ENCODE measurements around the gene SMG9.

The SMG9 gene

GRCh38 chr19:43699506-43700394 is 55.0 kb downstream of the SMG9 start:
- peaks cover 1% of the 10 kb centered on the region for H3K27me3 ChIP-seq (replicated peaks; ENCODE audit: control insufficient read depth, insufficient read depth, low read length)
- H3K36me3 ChIP-seq (ENCODE audit: control insufficient read depth, insufficient read depth, low read length), result no peaks in the 10 kb centered on the region
- no peak for DNase-seq (ENCODE audit: extremely low read depth, insufficient read length)
- H3K4me3 ChIP-seq (replicated peaks; ENCODE audit: low read depth, low read length), result no peak overlapping the region
- TF ChIP-seq CTCF (IDR thresholded peaks at IDR 0.05; ENCODE audit: insufficient read depth, low read length, poor library complexity, severe bottlenecking), result no peak

GRCh38 chr19:43697295-43697694 is 57.5 kb downstream of the SMG9 start:
- DNase-seq (ENCODE audit: extremely low read depth, insufficient read length), result no peak
- Histone ChIP-seq H3K4me3 (replicated peaks; ENCODE audit: low read depth, low read length) (no peak overlapping the region), H3K36me3 (ENCODE audit: control insufficient read depth, insufficient read depth, low read length) (no peaks in the 10 kb centered on the region), H3K27me3 (replicated peaks; ENCODE audit: control insufficient read depth, insufficient read depth, low read length) (peaks cover 1% of the 10 kb centered on the region)
- TF ChIP-seq CTCF (IDR thresholded peaks at IDR 0.05; ENCODE audit: insufficient read depth, low read length, poor library complexity, severe bottlenecking), result no peak

DNA sequence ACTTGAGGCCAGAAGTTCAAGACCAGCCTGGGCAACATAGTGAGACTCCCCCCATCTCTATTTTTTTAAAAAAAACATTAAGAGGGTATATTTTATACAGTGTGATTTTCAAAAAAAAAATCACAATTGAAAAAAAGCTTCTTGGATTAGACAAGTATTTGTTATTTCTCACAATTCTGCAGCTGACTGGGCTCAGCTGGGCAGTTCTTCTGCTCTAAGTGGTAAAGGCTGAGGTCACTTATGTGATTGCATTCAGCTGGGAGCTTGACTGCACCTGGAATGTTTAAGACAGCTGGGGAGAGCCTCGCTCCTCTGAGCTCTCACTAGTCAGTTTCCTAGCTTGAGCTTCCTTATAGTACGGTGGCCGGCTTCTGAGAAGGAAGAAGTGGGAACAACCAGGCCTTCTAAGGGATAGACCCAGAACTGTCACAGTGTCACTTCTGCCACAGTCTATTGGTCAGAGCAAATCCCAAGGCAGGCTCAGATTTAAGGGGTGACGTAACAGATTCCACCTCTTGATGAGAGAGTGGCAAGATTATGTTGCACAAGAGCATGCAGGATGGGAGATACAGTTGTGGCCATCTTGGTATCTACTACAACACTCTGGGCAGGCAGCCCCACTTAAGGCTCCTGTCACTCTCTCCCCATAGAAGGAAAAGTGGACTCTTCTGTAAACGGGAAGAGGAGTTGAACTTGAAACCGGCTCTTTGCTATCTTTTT is 58.6 kb downstream of the SMG9 start:
- H3K36me3 ChIP-seq (ENCODE audit: control insufficient read depth, insufficient read depth, low read length), result no peaks in the 10 kb centered on the region
- no peak overlapping the region for H3K4me3 ChIP-seq (replicated peaks; ENCODE audit: low read depth, low read length)
- no peak for DNase-seq (ENCODE audit: extremely low read depth, insufficient read length)
- no peak for TF ChIP-seq CTCF (IDR thresholded peaks at IDR 0.05; ENCODE audit: insufficient read depth, low read length, poor library complexity, severe bottlenecking)
- H3K27me3 ChIP-seq (replicated peaks; ENCODE audit: control insufficient read depth, insufficient read depth, low read length), result peaks cover 1% of the 10 kb centered on the region

DNA sequence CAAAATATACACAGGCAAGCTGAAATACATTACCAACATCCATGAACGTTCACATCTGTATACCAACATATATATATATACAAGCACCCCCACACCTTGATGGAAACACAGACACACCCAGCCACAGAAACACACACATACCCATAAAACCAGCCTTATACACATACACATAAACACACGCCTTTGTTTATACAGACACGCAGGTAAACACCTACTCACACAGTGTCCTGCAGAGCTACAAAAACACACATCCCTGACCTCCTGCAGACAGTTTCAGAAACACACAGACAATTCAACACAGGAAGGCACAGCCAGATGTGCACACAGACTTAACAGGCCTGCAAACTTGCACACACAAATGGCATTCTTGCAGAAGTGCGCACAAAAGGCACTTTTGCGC is 60.2 kb downstream of the SMG9 start:
- H3K4me3 ChIP-seq (replicated peaks; ENCODE audit: low read depth, low read length), result no peak overlapping the region
- no peak for TF ChIP-seq CTCF (IDR thresholded peaks at IDR 0.05; ENCODE audit: insufficient read depth, low read length, poor library complexity, severe bottlenecking)
- no peaks in the 10 kb centered on the region for H3K36me3 ChIP-seq (ENCODE audit: control insufficient read depth, insufficient read depth, low read length)
- DNase-seq (ENCODE audit: extremely low read depth, insufficient read length), result no peak
- peaks cover 1% of the 10 kb centered on the region for H3K27me3 ChIP-seq (replicated peaks; ENCODE audit: control insufficient read depth, insufficient read depth, low read length)

GRCh38 chr19:43692877-43693276 is 61.9 kb downstream of the SMG9 start:
- DNase-seq (ENCODE audit: extremely low read depth, insufficient read length), result no peak
- H3K4me3 ChIP-seq (replicated peaks; ENCODE audit: low read depth, low read length), result no peak overlapping the region
- H3K27me3 ChIP-seq (replicated peaks; ENCODE audit: control insufficient read depth, insufficient read depth, low read length), result peaks cover 1% of the 10 kb centered on the region
- TF ChIP-seq CTCF (IDR thresholded peaks at IDR 0.05; ENCODE audit: insufficient read depth, low read length, poor library complexity, severe bottlenecking), result no peak
- H3K36me3 ChIP-seq (ENCODE audit: control insufficient read depth, insufficient read depth, low read length), result no peaks in the 10 kb centered on the region
